ENCODE measurements around the gene TOMM20L.
"Not testable (repeated sequence)": the region's sequence is repeated elsewhere in the genome, so short reads cannot be mapped to it uniquely, and the experiment has no call there.

Gene TOMM20L

DNA sequence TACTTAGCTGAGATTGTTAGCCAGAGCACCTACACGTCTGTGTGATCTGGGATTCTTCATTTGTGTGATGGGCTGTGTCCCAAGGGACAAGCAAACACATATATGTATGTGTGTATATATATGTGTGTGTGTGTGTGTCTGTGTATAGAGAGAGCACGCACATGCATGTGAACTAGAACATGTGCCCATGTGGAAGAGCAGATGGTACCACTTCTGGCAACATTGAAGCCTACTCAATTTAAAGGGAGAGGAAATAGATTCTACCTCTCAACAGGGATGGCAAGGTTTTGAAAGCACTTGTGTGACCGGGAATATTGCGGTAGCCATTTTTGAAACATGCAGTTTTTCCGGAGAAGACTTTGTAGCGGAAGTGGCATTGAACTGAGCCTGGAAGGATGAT is 1.4 kb downstream of the TOMM20L start:
- H3K36me3 Mint-ChIP-seq (ENCODE audit: insufficient read depth): peaks cover 2% of the 10 kb centered on the region
- H3K27ac Mint-ChIP-seq (ENCODE audit: low read depth): no peak overlapping the region
- peak overlapping the region; percentile 82 for H3K4me3 Mint-ChIP-seq
- no peak for ATAC-seq (replicated peaks; ENCODE audit: extremely low read depth, poor library complexity, severe bottlenecking)
- no peak for DNase-seq (ENCODE audit: low spot score in 2 of 2)
- no peaks in the 10 kb centered on the region for H3K9me3 Mint-ChIP-seq
- no peaks in the 10 kb centered on the region for H3K27me3 Mint-ChIP-seq
- peaks cover 17% of the 10 kb centered on the region for H3K4me1 Mint-ChIP-seq

DNA sequence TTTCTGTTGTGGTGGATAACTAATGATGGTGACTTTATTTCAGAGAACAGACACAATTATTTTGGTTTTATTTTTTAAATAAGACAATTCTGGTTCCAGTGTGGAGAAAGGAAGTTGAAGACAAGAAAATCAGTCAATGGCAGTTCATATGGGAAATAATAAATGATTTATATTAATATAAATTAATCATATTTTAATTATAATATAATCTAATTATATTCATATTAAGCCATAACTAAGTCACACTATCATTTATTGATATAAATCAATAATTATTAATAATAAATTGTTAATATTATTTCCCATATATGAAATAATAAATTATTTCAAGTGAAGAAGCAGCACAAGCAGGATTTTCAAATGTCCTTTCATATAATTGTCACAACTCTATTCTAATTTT is 2.8 kb downstream of the TOMM20L start:
- Mint-ChIP-seq H3K4me1 (peaks cover 17% of the 10 kb centered on the region), H3K9me3 (no peaks in the 10 kb centered on the region), H3K4me3 (no peak overlapping the region), H3K27ac (ENCODE audit: low read depth) (no peak overlapping the region), H3K27me3 (no peaks in the 10 kb centered on the region), H3K36me3 (ENCODE audit: insufficient read depth) (peaks cover 2% of the 10 kb centered on the region)
- ATAC-seq (replicated peaks; ENCODE audit: extremely low read depth, poor library complexity, severe bottlenecking): no peak
- DNase-seq (ENCODE audit: low spot score in 2 of 2): no peak

DNA sequence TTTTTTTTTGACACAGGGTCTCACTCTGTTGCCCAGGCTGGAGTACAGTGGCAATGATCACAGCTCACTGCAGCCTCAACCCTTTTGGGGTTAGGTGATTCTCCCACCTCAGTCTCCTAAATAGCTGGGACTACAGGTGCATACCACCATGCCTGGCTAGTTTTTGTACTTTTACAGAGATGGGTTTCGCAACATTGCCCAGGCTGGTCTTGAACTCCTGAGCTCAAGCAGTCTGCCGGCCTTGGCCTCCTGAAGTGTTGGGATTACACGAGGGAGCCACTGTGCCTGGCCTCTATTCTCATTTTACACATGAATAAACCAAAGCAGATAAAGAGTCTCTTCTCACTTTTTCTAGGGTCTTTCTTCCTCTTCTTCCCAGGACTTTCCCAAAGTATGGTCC is 3.2 kb downstream of the TOMM20L start:
- ATAC-seq (replicated peaks; ENCODE audit: extremely low read depth, poor library complexity, severe bottlenecking): no peak
- Mint-ChIP-seq H3K4me3 (no peak overlapping the region), H3K27me3 (no peaks in the 10 kb centered on the region), H3K9me3 (no peaks in the 10 kb centered on the region), H3K4me1 (peaks cover 17% of the 10 kb centered on the region), H3K27ac (ENCODE audit: low read depth) (no peak overlapping the region), H3K36me3 (ENCODE audit: insufficient read depth) (peaks cover 2% of the 10 kb centered on the region)
- DNase-seq (ENCODE audit: low spot score in 2 of 2): no peak

GRCh38 chr14:58401587-58401986 is 5.9 kb downstream of the TOMM20L start:
- no peaks in the 10 kb centered on the region for H3K9me3 Mint-ChIP-seq
- no peak overlapping the region for H3K4me3 Mint-ChIP-seq
- no peak for ATAC-seq (replicated peaks; ENCODE audit: extremely low read depth, poor library complexity, severe bottlenecking)
- no peaks in the 10 kb centered on the region for H3K27me3 Mint-ChIP-seq
- H3K4me1 Mint-ChIP-seq: peaks cover 7% of the 10 kb centered on the region
- DNase-seq (ENCODE audit: low spot score in 2 of 2): no peak
- no peaks in the 10 kb centered on the region for H3K36me3 Mint-ChIP-seq (ENCODE audit: insufficient read depth)
- no peak overlapping the region for H3K27ac Mint-ChIP-seq (ENCODE audit: low read depth)

- H3K36me3 Mint-ChIP-seq (ENCODE audit: insufficient read depth): peaks cover 39% of the 10 kb centered on the region
These were observed 13.0 kb downstream of the TOMM20L start for GRCh38 chr14:58408681-58409215.

GRCh38 chr14:58414845-58415244 is 19.1 kb downstream of the TOMM20L start:
- peaks cover 25% of the 10 kb centered on the region for H3K4me1 Mint-ChIP-seq
- no peak overlapping the region for H3K4me3 Mint-ChIP-seq
- ATAC-seq (replicated peaks; ENCODE audit: extremely low read depth, poor library complexity, severe bottlenecking): no peak
- no peaks in the 10 kb centered on the region for H3K9me3 Mint-ChIP-seq
- no peak for DNase-seq (ENCODE audit: low spot score in 2 of 2)
- peak overlapping the region; percentile 61 for H3K27ac Mint-ChIP-seq (ENCODE audit: low read depth)
- peaks cover 48% of the 10 kb centered on the region for H3K36me3 Mint-ChIP-seq (ENCODE audit: insufficient read depth)
- H3K27me3 Mint-ChIP-seq: no peaks in the 10 kb centered on the region

More at GRCh38 chr14:58408681-58409215, 13.0 kb downstream of the TOMM20L start:
- no peaks in the 10 kb centered on the region for H3K9me3 Mint-ChIP-seq
- no peak for ATAC-seq (replicated peaks; ENCODE audit: extremely low read depth, poor library complexity, severe bottlenecking)
- DNase-seq (ENCODE audit: low spot score in 2 of 2): no peak
- no peaks in the 10 kb centered on the region for H3K27me3 Mint-ChIP-seq
- H3K4me1 Mint-ChIP-seq: no peaks in the 10 kb centered on the region
- H3K4me3 Mint-ChIP-seq: no peak overlapping the region
- H3K27ac Mint-ChIP-seq (ENCODE audit: low read depth): no peak overlapping the region

- Mint-ChIP-seq H3K27me3 (no peaks in the 10 kb centered on the region), H3K9me3 (no peaks in the 10 kb centered on the region), H3K4me1 (peaks cover 25% of the 10 kb centered on the region), H3K27ac (ENCODE audit: low read depth) (peak overlapping the region; percentile 61), H3K4me3 (no peak overlapping the region), H3K36me3 (ENCODE audit: insufficient read depth) (peaks cover 43% of the 10 kb centered on the region)
- ATAC-seq (replicated peaks; ENCODE audit: extremely low read depth, poor library complexity, severe bottlenecking): no peak
- no peak for DNase-seq (ENCODE audit: low spot score in 2 of 2)
These were observed 20.2 kb downstream of the TOMM20L start for GRCh38 chr14:58415636-58416547.

DNA sequence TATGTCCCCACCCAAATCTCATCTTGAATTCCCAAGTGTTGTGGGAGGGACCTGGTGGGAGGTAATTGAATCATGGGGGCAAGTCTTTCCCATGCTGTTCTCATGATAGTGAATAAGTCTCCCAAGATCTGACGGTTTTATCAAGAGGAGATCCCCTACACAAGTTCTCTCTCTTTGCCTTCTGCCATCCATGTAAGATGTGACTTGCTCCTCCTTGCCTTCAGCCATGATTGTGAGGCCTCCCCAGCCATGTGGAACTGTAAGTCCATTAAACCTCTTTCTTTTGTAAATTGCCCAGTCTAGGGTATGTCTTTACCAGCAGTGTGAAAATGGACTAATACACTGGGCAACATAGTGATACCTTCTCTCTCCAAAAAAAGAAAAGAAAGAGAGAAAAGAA is 21.2 kb downstream of the TOMM20L start:
- Mint-ChIP-seq H3K4me1 (peaks cover 25% of the 10 kb centered on the region), H3K36me3 (ENCODE audit: insufficient read depth) (peaks cover 45% of the 10 kb centered on the region)
- DNase-seq (ENCODE audit: low spot score in 2 of 2); ATAC-seq (replicated peaks; ENCODE audit: extremely low read depth, poor library complexity, severe bottlenecking); H3K27me3 Mint-ChIP-seq; H3K27ac Mint-ChIP-seq (ENCODE audit: low read depth); H3K9me3 Mint-ChIP-seq; H3K4me3 Mint-ChIP-seq: not testable (repeated sequence)

GRCh38 chr14:58426670-58427280 is 31.0 kb downstream of the TOMM20L start:
- ATAC-seq (replicated peaks; ENCODE audit: extremely low read depth, poor library complexity, severe bottlenecking) (peak; percentile 7), DNase-seq (ENCODE audit: low spot score in 2 of 2) (peak; percentile 40 to 44)
- Mint-ChIP-seq H3K27me3 (no peaks in the 10 kb centered on the region), H3K36me3 (ENCODE audit: insufficient read depth) (peaks cover 31% of the 10 kb centered on the region), H3K9me3 (no peaks in the 10 kb centered on the region), H3K4me3 (peak overlapping the region; percentile 82), H3K27ac (ENCODE audit: low read depth) (peak overlapping the region; percentile 94), H3K4me1 (peaks cover 24% of the 10 kb centered on the region)

DNA sequence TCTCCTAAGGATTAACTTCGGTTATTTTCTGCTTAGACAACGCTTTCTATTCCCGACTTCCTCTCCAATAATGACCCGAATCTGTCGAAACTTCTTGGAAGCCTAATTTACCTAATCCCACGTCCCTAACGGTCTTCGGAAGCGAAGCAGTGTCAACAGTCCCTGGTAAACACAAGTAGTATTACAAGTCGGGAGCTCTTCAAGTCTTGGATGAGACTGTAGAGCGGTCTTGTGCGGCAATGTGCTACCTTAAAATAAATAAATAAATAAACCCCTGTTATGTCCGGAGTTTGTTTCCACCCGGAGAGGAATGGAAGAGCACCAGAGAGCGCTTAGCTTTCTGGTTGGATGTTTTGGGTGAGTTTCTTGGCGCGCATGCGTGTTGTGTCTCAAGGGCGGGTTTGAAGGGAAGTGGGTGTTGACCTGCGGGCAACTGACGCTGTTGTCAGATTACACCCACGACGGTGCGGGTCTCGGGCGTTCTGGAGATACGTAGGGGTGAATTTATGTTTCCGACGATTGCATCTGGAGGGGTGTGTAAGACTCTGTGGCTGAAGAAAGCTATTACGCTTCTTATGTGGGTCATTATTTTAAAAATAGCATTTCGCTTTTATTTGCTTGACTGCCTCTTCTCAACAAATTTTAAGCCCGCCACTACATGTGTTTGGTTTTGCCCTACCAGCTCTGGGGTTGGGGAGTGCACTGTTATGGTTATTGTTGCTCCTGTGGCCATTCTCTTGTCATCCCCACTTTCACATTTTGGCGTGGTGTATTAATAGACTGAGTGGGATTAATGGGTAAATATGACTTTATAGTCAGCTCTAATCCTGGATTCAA is 31.8 kb downstream of the TOMM20L start, which contains the start of the genes KIAA0586 and TIMM9:
TSS of gene KIAA0586 (plus strand) at position 439 of the 837 bp plus-strand sequence. CDS start 546 bp downstream, outside the sequence.
TSS of gene TIMM9 (minus strand) at position 251 of the 837 bp plus-strand sequence. CDS start 15,586 bp downstream, outside the sequence.
- Mint-ChIP-seq H3K9me3 (no peaks in the 10 kb centered on the region), H3K27me3 (no peaks in the 10 kb centered on the region), H3K27ac (ENCODE audit: low read depth) (peak within 1 kb of the TSS; percentile 94), H3K4me1 (peaks cover 26% of the 10 kb centered on the region), H3K36me3 (ENCODE audit: insufficient read depth) (peaks cover 27% of the 10 kb centered on the region), H3K4me3 (peak within 1 kb of the TSS; percentile 82)
- peak; percentile 91 to 96 for DNase-seq (ENCODE audit: low spot score in 2 of 2)
- ATAC-seq (replicated peaks; ENCODE audit: extremely low read depth, poor library complexity, severe bottlenecking): peak; percentile 90

GRCh38 chr14:58428118-58428683 is 32.5 kb downstream of the TOMM20L start:
- Mint-ChIP-seq H3K9me3 (no peaks in the 10 kb centered on the region), H3K4me3 (peak overlapping the region; percentile 82), H3K27me3 (no peaks in the 10 kb centered on the region), H3K36me3 (ENCODE audit: insufficient read depth) (peaks cover 26% of the 10 kb centered on the region), H3K27ac (ENCODE audit: low read depth) (peak overlapping the region; percentile 94), H3K4me1 (peaks cover 26% of the 10 kb centered on the region)
- ATAC-seq (replicated peaks; ENCODE audit: extremely low read depth, poor library complexity, severe bottlenecking) (no peak), DNase-seq (ENCODE audit: low spot score in 2 of 2) (no peak)

GRCh38 chr14:58430156-58430555 is 34.4 kb downstream of the TOMM20L start:
- no peak overlapping the region for H3K27ac Mint-ChIP-seq (ENCODE audit: low read depth)
- peaks cover 33% of the 10 kb centered on the region for H3K36me3 Mint-ChIP-seq (ENCODE audit: insufficient read depth)
- peaks cover 20% of the 10 kb centered on the region for H3K4me1 Mint-ChIP-seq
- H3K27me3 Mint-ChIP-seq: no peaks in the 10 kb centered on the region
- H3K4me3 Mint-ChIP-seq: no peak overlapping the region
- no peak for DNase-seq (ENCODE audit: low spot score in 2 of 2)
- ATAC-seq (replicated peaks; ENCODE audit: extremely low read depth, poor library complexity, severe bottlenecking): no peak
- H3K9me3 Mint-ChIP-seq: no peaks in the 10 kb centered on the region
